OCI-LY1 (cell line): Measurements from ENCODE around the gene CCDC28A.

ENCODE experiments used
- EZH2 ChIP-seq: fragments of 200-600 bp; sonication (generic), shearing (Covaris generic); IDR thresholded peaks from 2 replicates; pipeline ENCODE4 v1.8.0; 2017; ENCODE audit warnings: borderline replicate concordance, mixed run types, mild to moderate bottlenecking, antibody characterized with exemption, low read length, moderate library complexity, mixed read lengths
- TF ChIP-seq, protein P1 (sequence below): fragments of 200-600 bp; sonication (generic), shearing (Covaris generic); IDR thresholded peaks from 2 replicates; pipeline ENCODE4 v1.5.1; 2017; ENCODE audit warnings: mild to moderate bottlenecking, antibody characterized with exemption, low read length, moderate library complexity, mixed read lengths

DNA sequence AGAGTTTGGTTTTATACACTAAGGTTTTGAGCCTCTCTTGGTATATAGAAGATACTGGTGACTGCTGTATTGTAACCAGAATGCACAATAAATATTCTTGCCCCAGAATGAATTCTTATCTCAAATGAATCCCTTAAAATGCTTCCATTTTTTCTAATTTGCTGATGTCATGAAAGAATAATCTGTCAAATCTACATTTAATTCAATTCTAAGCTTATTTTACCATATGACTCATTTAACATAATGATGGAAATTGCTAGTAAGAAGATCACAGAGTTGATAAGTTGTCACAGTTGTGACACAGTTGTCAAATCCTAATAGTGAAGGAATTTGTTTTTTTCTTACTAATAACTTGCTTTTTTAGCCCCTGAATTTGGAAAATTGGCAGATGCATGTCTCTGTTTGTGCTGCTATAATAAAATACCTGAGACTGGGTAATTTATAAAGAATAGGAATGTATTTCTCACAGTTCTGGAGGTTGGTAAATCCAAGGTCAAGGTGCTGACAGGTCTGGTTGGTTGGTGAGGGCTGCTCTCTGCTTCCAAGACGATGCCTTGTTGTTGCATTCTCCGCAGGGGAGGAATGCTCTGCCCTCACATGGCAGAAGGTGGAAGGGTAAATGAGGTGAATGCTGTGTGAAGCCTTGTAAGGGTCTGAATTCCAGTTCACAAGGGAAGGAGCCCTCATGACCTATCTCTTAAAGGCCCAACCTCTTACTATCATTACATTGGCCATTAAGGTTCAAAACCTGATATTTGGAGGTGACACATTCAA, 27.0 kb downstream of the CCDC28A start:
- TF ChIP-seq, protein P1, sequence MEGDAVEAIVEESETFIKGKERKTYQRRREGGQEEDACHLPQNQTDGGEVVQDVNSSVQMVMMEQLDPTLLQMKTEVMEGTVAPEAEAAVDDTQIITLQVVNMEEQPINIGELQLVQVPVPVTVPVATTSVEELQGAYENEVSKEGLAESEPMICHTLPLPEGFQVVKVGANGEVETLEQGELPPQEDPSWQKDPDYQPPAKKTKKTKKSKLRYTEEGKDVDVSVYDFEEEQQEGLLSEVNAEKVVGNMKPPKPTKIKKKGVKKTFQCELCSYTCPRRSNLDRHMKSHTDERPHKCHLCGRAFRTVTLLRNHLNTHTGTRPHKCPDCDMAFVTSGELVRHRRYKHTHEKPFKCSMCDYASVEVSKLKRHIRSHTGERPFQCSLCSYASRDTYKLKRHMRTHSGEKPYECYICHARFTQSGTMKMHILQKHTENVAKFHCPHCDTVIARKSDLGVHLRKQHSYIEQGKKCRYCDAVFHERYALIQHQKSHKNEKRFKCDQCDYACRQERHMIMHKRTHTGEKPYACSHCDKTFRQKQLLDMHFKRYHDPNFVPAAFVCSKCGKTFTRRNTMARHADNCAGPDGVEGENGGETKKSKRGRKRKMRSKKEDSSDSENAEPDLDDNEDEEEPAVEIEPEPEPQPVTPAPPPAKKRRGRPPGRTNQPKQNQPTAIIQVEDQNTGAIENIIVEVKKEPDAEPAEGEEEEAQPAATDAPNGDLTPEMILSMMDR: no peak
- no peak for TF ChIP-seq EZH2
